ENCODE data around the gene ZNF774.
"Not testable (repeated sequence)": the region's sequence is repeated elsewhere in the genome, so short reads cannot be mapped to it uniquely, and the experiment has no call there.

Gene ZNF774

DNA sequence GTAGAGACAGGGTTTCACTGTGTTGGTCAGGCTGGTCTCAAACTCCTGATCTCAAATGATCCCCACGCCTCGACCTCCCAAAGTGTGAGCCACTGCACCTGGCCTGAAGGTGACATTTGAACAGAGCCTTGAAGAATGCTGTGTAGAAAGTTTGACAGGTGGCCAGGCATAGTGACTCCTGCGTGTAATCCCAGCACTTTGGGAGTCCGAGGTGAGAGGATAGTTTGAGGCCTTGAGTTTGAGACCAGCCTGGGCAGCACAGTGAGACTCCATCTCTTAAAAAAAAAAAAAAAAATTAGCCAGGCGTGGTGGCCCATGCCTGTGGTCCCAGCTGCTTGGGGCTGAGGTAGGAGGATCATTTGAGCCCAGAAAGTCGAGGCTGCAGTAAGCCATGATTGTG lies 37.4 kb downstream of the ZNF774 start:
- no peak for DNase-seq (ENCODE audit: low read depth)

DNA sequence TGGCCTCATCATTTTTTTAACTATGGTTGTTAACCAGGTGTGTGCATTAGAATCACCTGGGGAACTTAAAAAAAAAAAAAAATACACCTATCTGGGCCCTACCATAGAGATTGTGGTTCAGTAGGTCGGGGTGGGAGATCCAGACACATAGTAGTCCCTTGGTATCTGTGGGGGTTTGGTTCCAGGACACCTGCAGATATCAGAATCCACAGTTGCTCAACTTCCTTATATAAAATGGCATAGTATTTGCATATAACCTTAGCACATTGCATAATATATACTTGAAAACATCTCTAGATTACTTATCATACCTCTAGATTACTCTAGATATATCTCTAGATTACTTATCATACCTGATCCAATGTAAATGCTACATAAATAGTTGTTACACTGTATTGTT lies 41.0 kb downstream of the ZNF774 start:
- DNase-seq (ENCODE audit: low read depth), result no peak

DNA sequence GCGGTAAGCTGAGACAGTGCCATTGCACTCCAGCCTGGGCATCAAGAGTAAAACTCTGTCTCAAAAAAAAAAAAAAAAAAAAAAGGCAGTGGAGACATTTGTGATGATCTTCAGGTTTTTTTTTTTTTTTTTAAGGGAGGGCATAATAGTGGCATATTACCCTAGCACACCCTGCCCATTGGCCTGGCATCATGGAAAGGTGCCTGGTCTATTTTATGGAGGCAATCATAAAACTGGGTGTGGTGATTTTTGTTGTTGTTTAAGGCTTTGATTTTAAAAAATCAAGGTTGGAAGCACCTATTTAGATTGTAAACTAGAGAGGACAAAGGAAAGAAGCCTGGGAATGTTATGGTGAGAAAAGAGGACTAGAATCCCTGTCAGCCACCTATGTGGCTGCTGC lies 42.0 kb downstream of the ZNF774 start:
- no peak for DNase-seq (ENCODE audit: low read depth)

DNA sequence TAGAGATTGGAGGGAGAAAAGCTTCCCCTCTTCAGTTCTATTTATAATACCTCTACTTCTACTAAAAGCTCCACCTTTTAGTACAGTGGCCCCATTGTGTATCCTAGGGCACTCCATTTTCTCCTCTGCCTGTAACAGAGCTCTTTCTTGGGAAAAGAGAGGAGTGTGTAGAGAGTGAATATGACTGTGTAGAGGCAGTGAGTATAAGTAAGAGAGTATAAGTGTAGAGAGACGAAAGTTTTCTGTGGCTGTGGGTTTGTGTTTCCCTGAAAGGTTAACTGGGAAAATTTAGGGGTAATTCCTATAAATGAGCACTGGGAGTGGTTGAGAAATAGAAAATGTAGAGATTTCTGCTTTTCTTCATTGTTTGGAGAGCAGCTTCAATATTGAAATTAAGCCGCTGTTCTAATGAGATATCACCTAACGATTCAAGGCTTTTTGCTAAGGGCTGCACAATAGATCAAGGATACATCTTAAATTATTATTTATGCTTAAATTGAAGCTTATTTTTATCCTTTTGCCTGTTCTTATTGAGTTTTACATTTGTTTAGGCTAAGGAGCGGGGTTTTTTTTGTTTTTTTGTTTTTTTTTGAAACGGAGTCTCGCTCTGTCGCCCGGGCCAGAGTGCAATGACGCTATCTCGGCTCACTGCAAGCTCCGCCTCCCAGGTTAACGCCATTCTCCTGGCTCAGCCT lies 42.8 kb downstream of the ZNF774 start:
- no peak for DNase-seq (ENCODE audit: low read depth)

DNA sequence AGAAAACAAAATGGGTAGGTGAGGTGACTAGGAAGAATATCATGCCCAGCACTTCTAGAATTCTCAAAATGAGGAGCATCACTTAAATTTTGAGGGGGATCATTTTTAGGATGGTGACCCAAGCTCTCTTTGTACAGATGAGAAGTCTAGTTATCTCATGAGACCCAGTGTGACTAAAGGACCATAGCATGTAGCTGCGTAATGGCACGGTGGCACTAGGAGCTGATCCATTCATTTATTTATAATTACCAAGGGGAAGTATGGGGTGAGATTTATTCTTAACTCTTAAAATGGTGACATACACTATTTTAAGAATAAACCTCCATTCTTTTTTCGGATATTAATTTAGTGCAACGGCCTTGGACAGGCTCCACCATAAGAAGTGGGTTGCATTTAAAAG lies 44.2 kb downstream of the ZNF774 start:
- no peak for DNase-seq (ENCODE audit: low read depth)

DNA sequence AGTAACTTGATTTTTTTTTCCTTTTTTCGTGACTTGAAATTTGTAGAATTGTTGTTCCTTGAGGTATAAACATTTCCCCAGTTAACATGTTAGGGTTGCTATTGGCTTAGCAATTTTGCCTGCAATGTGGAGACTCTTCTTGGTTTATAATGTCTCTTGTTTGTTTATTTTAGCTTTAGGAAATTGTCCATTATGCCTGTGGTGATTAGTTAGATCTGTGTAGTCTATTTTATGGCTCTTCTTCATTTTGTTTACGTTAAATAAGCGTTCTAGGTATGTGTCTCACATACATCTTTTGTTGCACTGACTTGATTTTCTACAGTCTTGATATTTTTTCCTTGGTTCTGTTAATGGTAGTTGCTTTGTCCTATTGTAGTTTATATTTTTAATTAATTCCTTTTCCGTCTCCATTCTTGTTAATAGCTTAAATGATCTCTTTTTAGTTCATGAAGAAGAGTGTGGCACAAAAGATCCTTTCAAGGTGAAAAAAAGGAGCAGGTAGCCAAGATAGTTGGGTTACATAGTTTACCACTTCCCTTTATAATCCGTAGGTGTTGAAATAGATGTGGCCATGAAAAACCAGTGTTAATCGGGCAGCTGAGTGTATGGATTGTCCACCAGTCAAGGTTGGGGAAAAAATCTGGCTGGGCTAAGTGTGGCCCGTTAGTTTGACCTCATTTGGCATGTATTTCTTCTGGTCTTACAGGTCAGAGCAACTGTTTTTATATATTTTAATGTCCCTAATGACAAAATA lies 48.1 kb downstream of the ZNF774 start:
- peak; percentile 33 for DNase-seq (ENCODE audit: low read depth)

DNA sequence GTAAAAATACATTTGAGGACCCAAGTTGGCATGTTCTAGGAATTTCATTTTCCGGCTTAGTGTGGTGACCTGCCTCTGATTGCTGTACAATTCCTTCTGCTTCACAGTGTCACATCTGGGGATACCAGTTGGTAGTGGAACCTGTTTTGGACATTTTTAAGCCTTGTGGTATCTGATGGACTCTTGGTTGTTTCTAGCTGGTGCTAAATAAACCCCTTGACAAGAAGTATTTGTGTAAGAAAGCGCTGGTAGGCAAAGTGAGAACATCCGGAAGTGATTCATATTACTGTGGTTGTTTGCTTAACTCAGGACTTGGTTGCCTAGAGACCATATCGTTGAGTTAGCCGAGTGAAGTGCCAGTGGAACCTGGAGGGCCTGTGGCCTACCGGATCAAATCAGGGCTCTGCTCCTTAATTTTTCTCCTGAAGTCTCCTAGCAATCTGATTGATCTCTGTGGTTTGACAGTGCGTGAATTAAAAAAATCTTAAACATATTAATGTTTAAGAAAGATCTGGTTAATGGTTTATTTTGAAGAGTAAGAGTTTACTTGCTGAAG lies 48.8 kb downstream of the ZNF774 start:
- DNase-seq (ENCODE audit: low read depth), result peak; percentile 95

DNA sequence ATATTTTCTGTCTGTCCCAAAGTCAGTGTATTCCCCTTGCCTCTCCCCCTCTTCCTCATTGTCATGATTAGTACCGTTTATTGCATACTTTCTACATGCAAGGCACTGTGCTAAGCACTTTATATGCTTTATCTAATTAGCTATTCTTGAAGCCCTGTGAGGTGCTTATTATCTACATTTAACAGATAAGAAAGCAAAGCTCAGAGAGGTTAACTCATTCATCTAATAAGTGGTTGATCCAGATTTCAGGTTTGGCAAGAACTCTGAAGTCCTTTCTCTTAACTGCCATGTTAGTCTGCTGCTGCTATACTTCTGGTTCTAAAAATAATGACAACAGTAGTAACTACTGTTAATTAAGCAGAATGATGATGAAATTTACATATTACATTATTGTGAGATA lies 49.4 kb downstream of the ZNF774 start:
- DNase-seq (ENCODE audit: low read depth), result no peak

DNA sequence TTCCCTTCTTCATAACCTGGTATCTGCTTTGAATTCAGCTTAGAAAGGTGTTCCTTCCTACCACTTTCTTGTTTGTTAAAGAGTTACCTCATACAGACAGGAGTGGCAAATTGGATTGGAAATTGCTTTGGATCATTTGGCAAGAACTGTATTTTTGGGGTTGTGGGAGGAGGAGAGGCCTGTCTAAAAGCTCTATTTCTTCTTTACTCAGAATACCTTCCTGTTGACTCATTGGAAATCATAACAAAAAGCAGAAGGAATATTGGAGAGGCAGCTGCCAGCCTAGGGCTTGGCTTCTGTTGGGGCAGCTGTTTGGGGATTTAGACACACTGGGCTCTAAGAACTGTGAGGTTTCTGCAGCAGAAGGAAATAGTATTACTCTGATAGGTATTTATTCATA lies 50.1 kb downstream of the ZNF774 start:
- DNase-seq (ENCODE audit: low read depth), result peak; percentile 91

DNA sequence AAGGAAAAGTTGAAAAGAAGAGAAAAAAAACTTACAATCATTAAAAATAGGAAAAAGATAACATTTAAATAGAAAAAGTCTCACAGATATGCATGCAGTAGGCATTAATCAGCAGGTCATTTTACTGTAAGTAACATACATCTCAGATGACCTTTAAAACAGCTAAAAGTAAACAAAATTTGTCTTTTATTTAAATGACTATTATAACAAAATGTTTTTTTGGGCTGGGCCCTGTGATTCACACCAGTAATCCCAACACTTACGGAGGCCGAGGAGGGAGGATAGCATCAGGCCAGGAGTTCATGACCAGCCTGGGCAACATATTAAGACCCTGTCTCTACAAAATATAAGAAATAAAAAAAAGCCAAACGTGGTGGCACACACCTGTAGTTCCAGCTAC lies 50.7 kb downstream of the ZNF774 start:
- no peak for DNase-seq (ENCODE audit: low read depth)

DNA sequence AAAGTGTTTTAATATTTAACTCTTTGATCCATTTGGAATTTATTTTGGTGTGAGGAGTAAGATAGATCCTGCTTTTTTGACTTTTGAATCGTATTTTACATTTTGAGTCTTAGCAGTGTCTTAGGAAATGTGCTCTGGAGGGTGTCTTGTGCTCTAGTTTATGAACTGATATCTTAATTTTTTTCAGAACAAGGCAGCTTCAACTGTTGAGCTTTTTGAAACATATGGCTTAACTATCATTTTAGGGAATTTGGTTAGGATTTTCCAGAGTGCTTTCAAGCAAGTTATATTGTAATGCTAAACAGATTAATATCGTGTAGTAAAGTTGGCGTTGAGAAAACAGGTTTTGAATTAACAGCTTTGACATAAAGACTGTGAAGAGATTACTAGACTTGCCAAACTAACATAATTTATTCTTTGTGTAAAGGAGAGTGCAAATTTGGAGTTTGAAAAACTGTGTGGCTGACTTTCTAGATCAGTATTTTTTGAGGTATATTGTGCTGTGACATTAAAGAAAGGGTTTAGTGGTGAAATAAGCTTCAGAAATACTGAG lies 53.0 kb downstream of the ZNF774 start:
- no peak for DNase-seq (ENCODE audit: low read depth)

DNA sequence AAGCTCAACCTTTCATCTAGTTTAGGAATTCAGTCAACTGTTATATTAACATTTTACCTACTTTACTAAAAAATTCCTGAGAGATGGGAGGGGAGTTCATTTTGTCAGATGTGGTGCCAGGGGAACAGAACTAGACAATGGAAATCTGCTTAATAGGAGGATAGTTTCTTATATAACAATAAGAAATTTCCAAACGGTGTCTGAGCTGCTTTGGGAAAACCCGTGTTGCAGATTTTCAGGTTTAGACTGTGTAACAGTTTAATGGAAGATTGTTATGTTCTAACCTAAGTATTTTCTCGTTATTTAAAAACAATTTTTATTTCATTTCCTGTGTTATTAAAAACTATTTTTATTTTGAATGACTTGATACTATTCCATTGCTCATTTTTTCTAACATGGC lies 55.3 kb downstream of the ZNF774 start:
- no peak for DNase-seq (ENCODE audit: low read depth)

DNA sequence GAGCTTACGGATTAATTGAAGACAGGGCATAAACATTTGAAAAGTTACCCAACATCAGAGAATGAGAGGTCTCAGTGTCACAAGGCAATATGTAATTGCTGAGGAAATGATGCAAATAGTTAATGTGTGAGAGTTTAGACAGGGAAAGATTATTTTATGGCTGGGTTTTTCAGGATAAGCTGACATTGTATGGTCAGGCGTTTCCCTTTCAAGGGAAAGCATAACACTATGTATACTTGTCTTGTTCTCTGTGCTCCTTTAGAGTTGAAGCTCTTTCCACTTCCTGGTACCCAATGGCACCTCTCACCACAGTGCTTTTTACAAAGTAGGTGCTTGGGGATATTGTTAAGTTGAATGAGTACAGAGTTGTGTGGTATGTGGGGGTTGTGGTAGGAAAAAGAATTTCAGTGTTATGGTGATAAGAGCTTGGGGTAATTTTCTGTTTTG lies 55.8 kb downstream of the ZNF774 start:
- DNase-seq (ENCODE audit: low read depth), result peak; percentile 47

DNA sequence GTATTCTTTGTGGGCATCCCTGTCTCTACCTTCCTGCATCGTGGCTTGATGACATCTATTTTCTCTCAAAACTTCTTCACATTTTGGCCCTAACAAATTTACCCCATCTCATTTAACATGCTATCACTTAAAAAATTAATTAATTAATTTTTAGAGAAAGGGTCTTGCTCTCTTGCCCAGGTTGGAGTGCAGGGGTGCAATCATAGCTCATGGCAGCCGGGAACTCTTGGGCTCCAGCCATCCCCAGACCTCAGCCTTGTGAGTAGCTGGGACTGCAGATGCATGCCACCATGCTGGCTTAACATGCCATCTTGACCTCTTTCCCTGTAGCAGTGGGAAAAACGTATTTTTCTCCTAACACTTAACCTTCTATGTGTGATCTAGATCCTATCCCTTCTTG lies 56.6 kb downstream of the ZNF774 start:
- no peak for DNase-seq (ENCODE audit: low read depth)

DNA sequence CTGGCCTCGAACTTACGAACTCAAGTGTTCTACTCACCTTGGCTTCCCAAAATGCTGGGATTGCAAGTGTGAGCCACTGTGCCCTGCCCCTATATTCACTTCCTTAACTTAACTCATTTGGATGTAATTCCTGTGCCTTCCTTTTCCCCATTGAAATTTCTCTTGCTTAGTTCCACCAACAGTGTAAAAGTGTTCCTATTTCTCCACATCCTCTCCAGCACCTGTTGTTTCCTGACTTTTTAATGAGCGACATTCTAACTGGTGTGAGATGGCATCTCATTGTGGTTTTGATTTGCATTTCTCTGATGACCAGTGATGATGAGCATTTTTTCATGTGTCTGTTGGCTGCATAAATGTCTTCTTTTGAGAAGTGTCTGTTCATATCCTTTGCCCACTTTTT lies 57.5 kb downstream of the ZNF774 start:
- DNase-seq (ENCODE audit: low read depth), result not testable (repeated sequence)

DNA sequence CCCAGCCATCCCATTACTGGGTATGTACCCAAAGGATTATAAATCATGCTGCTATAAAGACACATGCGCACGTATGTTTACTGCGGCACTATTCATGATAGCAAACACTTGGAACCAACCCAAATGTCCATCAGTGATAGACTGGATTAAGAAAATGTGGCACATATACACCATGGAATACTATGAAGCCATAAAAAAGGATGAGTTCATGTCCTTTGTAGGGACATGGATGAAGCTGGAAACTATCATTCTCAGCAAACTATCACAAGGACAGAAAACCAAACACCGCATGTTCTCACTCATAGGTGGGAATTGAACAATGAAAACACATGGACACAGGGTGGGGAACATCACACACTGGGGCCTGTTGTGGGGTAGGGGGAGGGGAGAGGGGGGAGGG lies 58.2 kb downstream of the ZNF774 start:
- not testable (repeated sequence) for DNase-seq (ENCODE audit: low read depth)

DNA sequence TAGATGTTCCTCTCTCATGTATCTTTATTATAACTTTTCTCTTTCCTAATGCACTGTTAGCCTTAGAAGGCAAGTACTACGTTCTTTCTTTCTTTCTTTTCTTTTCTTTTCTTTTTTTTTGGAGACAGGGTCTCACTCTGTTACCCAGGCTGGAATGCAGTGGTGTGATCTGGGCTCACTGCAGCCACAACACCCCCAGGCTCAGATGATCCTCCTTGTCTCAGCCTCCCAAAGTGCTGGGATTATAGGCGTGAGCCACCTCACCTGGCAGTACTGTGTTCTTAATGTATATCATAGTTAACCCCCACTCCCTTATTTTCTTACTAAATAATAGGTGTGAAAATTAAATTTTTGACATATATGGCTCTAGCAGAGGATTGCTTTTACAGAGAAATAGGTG lies 59.1 kb downstream of the ZNF774 start:
- DNase-seq (ENCODE audit: low read depth), result no peak

Measured in EH (cell line).